GM12873 (cell line): Measurements from ENCODE around the gene SYNE4.

Experiments used
- TF ChIP-seq, protein P1 (sequence below): IDR thresholded peaks from 2 replicates; pipeline ENCODE4 v1.5.1; 2012; ENCODE audit warnings: low read depth, mild to moderate bottlenecking, moderate library complexity, low read length, control low read depth; ENCODE audit not compliant: insufficient read depth; ENCODE audit errors: missing control alignments

SYNE4 gene

GRCh38 chr19:35986111-35986510 is 22.5 kb downstream of the SYNE4 start:
- TF ChIP-seq, protein P1, sequence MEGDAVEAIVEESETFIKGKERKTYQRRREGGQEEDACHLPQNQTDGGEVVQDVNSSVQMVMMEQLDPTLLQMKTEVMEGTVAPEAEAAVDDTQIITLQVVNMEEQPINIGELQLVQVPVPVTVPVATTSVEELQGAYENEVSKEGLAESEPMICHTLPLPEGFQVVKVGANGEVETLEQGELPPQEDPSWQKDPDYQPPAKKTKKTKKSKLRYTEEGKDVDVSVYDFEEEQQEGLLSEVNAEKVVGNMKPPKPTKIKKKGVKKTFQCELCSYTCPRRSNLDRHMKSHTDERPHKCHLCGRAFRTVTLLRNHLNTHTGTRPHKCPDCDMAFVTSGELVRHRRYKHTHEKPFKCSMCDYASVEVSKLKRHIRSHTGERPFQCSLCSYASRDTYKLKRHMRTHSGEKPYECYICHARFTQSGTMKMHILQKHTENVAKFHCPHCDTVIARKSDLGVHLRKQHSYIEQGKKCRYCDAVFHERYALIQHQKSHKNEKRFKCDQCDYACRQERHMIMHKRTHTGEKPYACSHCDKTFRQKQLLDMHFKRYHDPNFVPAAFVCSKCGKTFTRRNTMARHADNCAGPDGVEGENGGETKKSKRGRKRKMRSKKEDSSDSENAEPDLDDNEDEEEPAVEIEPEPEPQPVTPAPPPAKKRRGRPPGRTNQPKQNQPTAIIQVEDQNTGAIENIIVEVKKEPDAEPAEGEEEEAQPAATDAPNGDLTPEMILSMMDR = no peak

DNA sequence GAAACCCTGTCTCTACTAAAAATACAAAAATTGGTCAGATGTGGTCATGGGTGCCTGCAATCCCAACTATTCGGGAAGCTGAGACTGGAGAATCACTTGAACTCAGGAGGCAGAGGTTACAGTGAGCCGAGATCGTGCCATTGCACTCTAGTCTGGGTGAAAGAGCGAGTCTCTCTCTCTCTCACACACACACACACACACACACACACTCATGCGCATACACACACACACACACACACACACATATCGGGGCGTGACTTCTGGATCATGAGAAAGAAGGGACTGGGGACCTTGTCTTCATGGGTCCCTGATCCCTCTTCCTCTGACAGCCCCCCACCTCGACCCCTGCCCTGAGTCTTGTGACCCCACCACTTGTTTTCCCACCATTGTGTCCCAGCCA is 25.4 kb downstream of the SYNE4 start:
- TF ChIP-seq, protein P1 = no peak

DNA sequence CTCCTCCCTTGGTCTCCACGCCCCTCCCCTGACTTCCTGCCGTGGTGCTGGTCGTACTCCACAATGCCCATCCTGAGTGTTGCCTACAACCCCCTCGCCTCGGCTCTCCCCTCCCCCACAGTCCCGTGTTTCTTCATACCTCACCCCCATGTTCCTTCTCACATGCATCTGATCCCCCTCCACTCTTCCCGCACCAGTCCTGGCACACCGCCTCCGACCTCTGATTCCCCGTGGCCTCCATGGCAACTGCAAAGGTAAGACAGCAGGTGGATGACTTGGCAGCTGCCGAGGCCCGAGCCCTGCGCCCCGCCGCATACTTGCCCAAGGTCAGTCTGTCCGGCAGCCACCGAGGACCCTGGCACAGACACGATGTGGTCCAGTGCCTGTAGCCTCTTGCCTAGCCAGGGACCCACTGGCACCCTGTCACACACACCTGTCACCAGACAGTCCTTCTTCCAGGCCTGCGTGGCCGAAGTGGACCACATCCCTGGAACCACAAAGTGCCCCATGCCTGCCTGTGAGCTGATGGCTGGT is 29.7 kb downstream of the SYNE4 start:
- TF ChIP-seq, protein P1 = no peak

GRCh38 chr19:35978271-35978670 is 30.3 kb downstream of the SYNE4 start:
- TF ChIP-seq, protein P1 = no peak

GRCh38 chr19:35977446-35978222 is 31.0 kb downstream of the SYNE4 start:
- TF ChIP-seq, protein P1 = peak; percentile 62

DNA sequence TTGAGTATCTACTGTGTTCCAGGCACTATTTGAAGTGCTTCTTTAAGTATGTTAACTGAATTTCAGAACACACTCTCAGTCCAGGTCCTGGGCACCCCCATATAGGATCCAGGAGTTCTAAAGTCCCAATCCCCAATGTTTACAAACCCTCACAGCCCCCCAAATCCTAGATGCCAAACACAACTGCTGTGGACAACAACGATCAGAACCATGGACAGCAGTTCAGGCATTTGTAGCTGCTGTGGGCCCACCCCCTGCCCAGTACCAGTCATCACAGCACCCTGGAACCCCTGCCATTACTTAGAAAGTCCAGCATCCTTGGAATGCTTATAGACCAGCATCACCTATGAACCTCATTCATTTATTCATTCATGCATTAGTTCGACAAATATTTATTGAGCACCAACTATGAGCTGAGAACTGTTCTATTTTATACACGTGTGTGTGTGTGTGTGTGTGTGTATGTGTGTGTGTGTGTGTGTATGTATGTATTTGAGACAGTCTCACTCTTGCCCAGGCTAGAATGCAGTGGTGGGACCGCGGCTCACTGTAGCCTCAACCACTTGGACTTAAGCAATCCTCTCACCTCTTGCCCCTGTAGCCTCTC is 32.9 kb downstream of the SYNE4 start:
- TF ChIP-seq, protein P1 = no peak

GRCh38 chr19:35973487-35973886 is 35.1 kb downstream of the SYNE4 start:
- TF ChIP-seq, protein P1 = no peak
